Caco-2 (cell line): Measurements from ENCODE around the gene NLGN1. TPM values are rescaled to one million over a fixed set of nuclear protein-coding genes. Genes with fewer than 3 reads are reported as not detected.

ENCODE experiments used
- BruUV-seq: library from RNA; stranded (reverse); fragments of 400-500 nt; replicated peaks from 2 replicates; lab custom pipeline; 2021; lab: Mats Ljungman, UMichigan
- CTCF ChIA-PET: fragments of 300-600 bp; sonication (Branson Sonifier 250); formaldehyde crosslinking; loops from one replicate; lab custom pipeline; 2022; ENCODE audit warnings: antibody characterized with exemption; lab: Charles Lee
- POLR2A ChIA-PET: fragments of 300-600 bp; sonication (Branson Sonifier 250); formaldehyde crosslinking; loops from one replicate; lab custom pipeline; 2022; ENCODE audit warnings: antibody characterized with exemption; lab: Charles Lee
- DNase-seq, 2 experiments: peaks; one replicate each; pipeline versions ENCODE4 v3.0.0 to v3.0.0-alpha.2; 2020 to 2022
- H3K27me3 ChIP-seq: replicated peaks from 2 replicates; pipeline ENCODE4 v1.6.0; 2011; ENCODE audit warnings: low read length; ENCODE audit not compliant: control insufficient read depth, insufficient read depth
- H3K36me3 ChIP-seq: 2 replicates; pipeline ENCODE4 v1.5.1; 2011; ENCODE audit warnings: low read length; ENCODE audit not compliant: control insufficient read depth, insufficient read depth
- H3K4me1 ChIP-seq: fragments of 250-450 bp; sonication (Bioruptor Pico); 2 replicates; pipeline ENCODE4 v1.5.1; 2020; ENCODE audit warnings: mild to moderate bottlenecking
- H3K4me3 ChIP-seq: 2 replicates; pipeline ENCODE4 v1.5.1; 2011; ENCODE audit warnings: low read depth, mild to moderate bottlenecking, control low read depth, low read length
- H3K9me3 ChIP-seq: fragments of 250-450 bp; sonication (Bioruptor Pico); 2 replicates; pipeline ENCODE4 v1.5.1; 2020; ENCODE audit warnings: mild to moderate bottlenecking, moderate library complexity
- H3K27ac Mint-ChIP-seq: one replicate; pipeline ENCODE4 v1.8.0; 2022; ENCODE audit warnings: mixed read lengths; ENCODE audit not compliant: unreplicated experiment
- H3K27me3 Mint-ChIP-seq: one replicate; pipeline ENCODE4 v1.8.0; 2022; ENCODE audit warnings: mixed read lengths; ENCODE audit not compliant: insufficient read depth, unreplicated experiment
- H3K36me3 Mint-ChIP-seq: one replicate; pipeline ENCODE4 v1.8.0; 2022; ENCODE audit warnings: mild to moderate bottlenecking, mixed read lengths; ENCODE audit not compliant: insufficient read depth, unreplicated experiment
- H3K4me1 Mint-ChIP-seq: one replicate; pipeline ENCODE4 v1.8.0; 2022; ENCODE audit warnings: low read depth, mixed read lengths; ENCODE audit not compliant: unreplicated experiment
- H3K4me3 Mint-ChIP-seq: one replicate; pipeline ENCODE4 v1.8.0; 2022; ENCODE audit warnings: mild to moderate bottlenecking, moderate library complexity, mixed read lengths; ENCODE audit not compliant: unreplicated experiment
- H3K9me3 Mint-ChIP-seq: one replicate; pipeline ENCODE4 v1.8.0; 2022; ENCODE audit warnings: mixed read lengths; ENCODE audit not compliant: unreplicated experiment
- CTCF ChIP-seq, 2 experiments: fragments of 200-600 bp in 1 of 2; IDR thresholded peaks; 1 replicate in 1 of 2; 2 replicates in 1 of 2; pipeline versions ENCODE4 v1.5.1 to v1.8.0; 2011 to 2022; ENCODE audit warnings: antibody characterized with exemption in 1 of 2, control low read depth in 1 of 2, inconsistent platforms in 1 of 2, low read depth in 1 of 2, low read length in 1 of 2, mild to moderate bottlenecking in 1 of 2, moderate library complexity in 1 of 2; ENCODE audit not compliant: insufficient read depth in 1 of 2, severe bottlenecking in 1 of 2, unreplicated experiment in 1 of 2
- intact Hi-C: fragments of 100-400 bp; cut with micrococcal nuclease; formaldehyde crosslinking; loops from one replicate; pipeline ENCODE4 v1.10.0; 2022; ENCODE audit not compliant: unreplicated experiment
- total RNA-seq: library from RNA; stranded (reverse); gene quantifications from 2 replicates; pipeline ENCODE4 v1.2.3, GENCODE V29; 2022

The NLGN1 gene
- total RNA-seq, 1 experiment from 2014 or later, result not detected

- H3K27ac Mint-ChIP-seq, result no peak overlapping the region
- no peaks in the 10 kb centered on the region for H3K36me3 ChIP-seq
- H3K9me3 Mint-ChIP-seq, result no peaks in the 10 kb centered on the region
- BruUV-seq, result no TSS peak
- no peaks in the 10 kb centered on the region for H3K9me3 ChIP-seq
- ChIA-PET POLR2A (no interaction called here), CTCF (no interaction called here)
- DNase-seq, result no peak
- H3K4me3 ChIP-seq, result no peak overlapping the region
- H3K27me3 Mint-ChIP-seq, result peaks cover 15% of the 10 kb centered on the region
- no peaks in the 10 kb centered on the region for H3K36me3 Mint-ChIP-seq
- TF ChIP-seq CTCF (IDR thresholded peaks at IDR 0.05; ENCODE audit: insufficient read depth in 1 of 2, low read depth in 1 of 2, low read length in 1 of 2, severe bottlenecking in 1 of 2, unreplicated experiment in 1 of 2), result no peak
- no peaks in the 10 kb centered on the region for H3K4me1 ChIP-seq
- no peak overlapping the region for H3K4me3 Mint-ChIP-seq
- intact Hi-C loops, result loop anchor here (2.0 kb wide), 1 partner anchor 592 kb away; no protein-coding TSS in a partner anchor
- H3K4me1 Mint-ChIP-seq, result no peaks in the 10 kb centered on the region
- no peaks in the 10 kb centered on the region for H3K27me3 ChIP-seq
Observed at GRCh38 chr3:173410436-173410835, 12.9 kb downstream of the NLGN1 start.

DNA sequence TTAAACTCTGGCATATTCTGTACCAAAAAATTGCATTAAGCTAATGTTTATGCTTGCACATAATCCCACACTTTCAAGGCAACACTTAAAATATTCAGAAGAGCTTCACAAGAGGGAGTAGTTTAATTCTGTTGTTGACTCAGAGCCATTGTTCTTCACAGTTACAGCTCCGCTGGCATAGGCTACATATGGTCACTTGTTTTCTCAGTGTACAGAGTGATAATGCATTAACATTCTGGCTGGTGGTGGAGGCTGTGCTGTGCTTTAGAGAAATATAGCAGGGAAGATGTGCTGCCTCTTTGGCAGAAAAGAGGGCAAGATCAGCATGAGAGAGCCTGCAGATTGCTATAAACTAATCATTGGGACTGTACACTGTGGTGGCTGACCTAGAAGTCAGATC lies 13.3 kb downstream of the NLGN1 start:
- DNase-seq, result no peak
- no peaks in the 10 kb centered on the region for H3K36me3 ChIP-seq
- no peaks in the 10 kb centered on the region for H3K9me3 ChIP-seq
- no peak overlapping the region for H3K4me3 ChIP-seq
- Mint-ChIP-seq H3K27ac (no peak overlapping the region), H3K9me3 (no peaks in the 10 kb centered on the region), H3K4me3 (no peak overlapping the region), H3K4me1 (no peaks in the 10 kb centered on the region), H3K36me3 (no peaks in the 10 kb centered on the region), H3K27me3 (peaks cover 15% of the 10 kb centered on the region)
- intact Hi-C loops, result loop anchor here (1.0 to 2.0 kb wide), 2 partner anchors 142 to 592 kb away; no protein-coding TSS in a partner anchor
- no peak for TF ChIP-seq CTCF (IDR thresholded peaks at IDR 0.05; ENCODE audit: insufficient read depth in 1 of 2, low read depth in 1 of 2, low read length in 1 of 2, severe bottlenecking in 1 of 2, unreplicated experiment in 1 of 2)
- no TSS peak for BruUV-seq
- H3K4me1 ChIP-seq, result no peaks in the 10 kb centered on the region
- ChIA-PET POLR2A (no interaction called here), CTCF (no interaction called here)
- H3K27me3 ChIP-seq, result no peaks in the 10 kb centered on the region

- POLR2A ChIA-PET, result interaction anchor here (0.5 kb wide), 1 partner anchor 107 kb away, joined by 3 read pairs; no protein-coding TSS in a partner anchor
Observed at GRCh38 chr3:173411375-173411973, 13.9 kb downstream of the NLGN1 start.

More at GRCh38 chr3:173411375-173411973, 13.9 kb downstream of the NLGN1 start:
- TF ChIP-seq CTCF (IDR thresholded peaks at IDR 0.05; ENCODE audit: insufficient read depth in 1 of 2, low read depth in 1 of 2, low read length in 1 of 2, severe bottlenecking in 1 of 2, unreplicated experiment in 1 of 2), result peak in 1 of 2 experiments; percentile 21
- H3K4me3 Mint-ChIP-seq, result no peak overlapping the region
- Histone ChIP-seq H3K36me3 (no peaks in the 10 kb centered on the region), H3K27me3 (no peaks in the 10 kb centered on the region), H3K4me3 (no peak overlapping the region), H3K9me3 (no peaks in the 10 kb centered on the region), H3K4me1 (no peaks in the 10 kb centered on the region)
- peaks cover 15% of the 10 kb centered on the region for H3K27me3 Mint-ChIP-seq
- BruUV-seq, result no TSS peak
- CTCF ChIA-PET, result no interaction called here
- no peaks in the 10 kb centered on the region for H3K9me3 Mint-ChIP-seq
- no peak for DNase-seq
- no peaks in the 10 kb centered on the region for H3K4me1 Mint-ChIP-seq
- no peaks in the 10 kb centered on the region for H3K36me3 Mint-ChIP-seq
- no peak overlapping the region for H3K27ac Mint-ChIP-seq
- intact Hi-C loops, result loop anchor here (1.0 to 2.0 kb wide), 2 partner anchors 142 to 591 kb away; no protein-coding TSS in a partner anchor
